HCT116 (cell line): Measurements from ENCODE around the gene MFSD6.
"Not testable (repeated sequence)": the region's sequence is repeated elsewhere in the genome, so short reads cannot be mapped to it uniquely, and the experiment has no call there.

Source experiments
- ATF3 ChIP-seq: IDR thresholded peaks from 2 replicates; pipeline ENCODE4 v1.6.1; 2012
- CTCF ChIP-seq, 3 experiments: fragments of 200-600 bp in 1 of 3; sonication (generic) in 1 of 3; IDR thresholded peaks in 2 of 3; conservative IDR thresholded peaks in 1 of 3; 2 replicates each; pipeline ENCODE4 v1.5.1; 2012 to 2017; ENCODE audit warnings: low read depth in 2 of 3, low read length in 2 of 3, antibody characterized with exemption in 1 of 3, borderline replicate concordance in 1 of 3, control low read depth in 1 of 3, mild to moderate bottlenecking in 1 of 3, mixed read lengths in 1 of 3, mixed run types in 1 of 3, moderate library complexity in 1 of 3; ENCODE audit not compliant: insufficient read depth in 1 of 3
- ELF1 ChIP-seq: IDR thresholded peaks from 2 replicates; pipeline ENCODE4 v1.6.1; 2012; ENCODE audit warnings: low read depth, borderline replicate concordance
- EZH2 ChIP-seq: fragments of 200-600 bp; sonication (generic); IDR thresholded peaks from 2 replicates; pipeline ENCODE4 v1.6.1; 2017; ENCODE audit warnings: antibody characterized with exemption, mixed run types
- FOSL1 ChIP-seq: IDR thresholded peaks from 2 replicates; pipeline ENCODE4 v1.6.1; 2012; ENCODE audit warnings: low read depth
- MAX ChIP-seq: IDR thresholded peaks from 2 replicates; pipeline ENCODE4 v1.6.1; 2012
- POLR2A ChIP-seq: IDR thresholded peaks from 2 replicates; pipeline ENCODE4 v1.7.0; 2011; ENCODE audit warnings: borderline replicate concordance; ENCODE audit not compliant: insufficient read depth, insufficient read length; ENCODE audit errors: extremely low read depth
- RAD21 ChIP-seq: IDR thresholded peaks from 2 replicates; pipeline ENCODE4 v1.6.1; 2012; ENCODE audit warnings: low read depth, mild to moderate bottlenecking
- ZFX ChIP-seq: fragments of 450-650 bp; IDR thresholded peaks from 2 replicates; pipeline ENCODE4 v1.6.1; 2017

GRCh38 chr2:190509895-190510294 is 101.7 kb downstream of the MFSD6 start:
- not testable (repeated sequence) for TF ChIP-seq POLR2A; ELF1; RAD21; CTCF (IDR thresholded peaks at IDR 0.05 in 2 of 3, conservative IDR thresholded peaks at IDR 0.05 in 1 of 3; ENCODE audit: borderline replicate concordance in 1 of 3, insufficient read depth in 1 of 3, low read depth in 2 of 3, low read length in 2 of 3); FOSL1; ZFX; EZH2; ATF3; MAX
